ENCODE data around the gene DGCR2. TPM values are rescaled to one million over a fixed set of nuclear protein-coding genes. Genes with fewer than 3 reads are reported as not detected.

DGCR2 gene
- total and polyA plus RNA-seq, 2 of the 4 experiments (the other 2 are of a cell fraction): 17.2 to 35.4 TPM

- H2BK15ac ChIP-seq (ENCODE audit: low read depth, low read length): no peak overlapping the region
- H2AFZ ChIP-seq (replicated peaks; ENCODE audit: low read length, poor library complexity): no peak overlapping the region
- no peak for DNase-seq
- ATAC-seq (ENCODE audit: low read depth): no peak
- no peak overlapping the region for H3K18ac ChIP-seq (ENCODE audit: low read depth, low read length)
- H4K20me1 ChIP-seq (ENCODE audit: insufficient read depth, low read length): no peaks in the 10 kb centered on the region
- no peak overlapping the region for H2BK20ac ChIP-seq (ENCODE audit: low read depth, low read length)
- CTCF ChIA-PET: no interaction called here
- no peak for TF ChIP-seq FOS (IDR thresholded peaks at IDR 0.05; ENCODE audit: low read depth, low read length)
- TF ChIP-seq MAZ (IDR thresholded peaks at IDR 0.05; ENCODE audit: borderline replicate concordance, low read depth, low read length): no peak
- no peak for TF ChIP-seq ELK1 (IDR thresholded peaks at IDR 0.05; ENCODE audit: borderline replicate concordance, low read depth, low read length)
- no peak for TF ChIP-seq BHLHE40 (IDR thresholded peaks at IDR 0.05; ENCODE audit: low read depth, low read length)
- TF ChIP-seq POLR2A (IDR thresholded peaks at IDR 0.05; ENCODE audit: low read depth, low read length): no peak
- intact Hi-C loops (cut with micrococcal nuclease) (no loop called here), dilution Hi-C loops (cut with HindIII; ENCODE audit: low sequenced_read_pairs, unreplicated experiment) (no loop called here), in situ Hi-C loops (cut with MboI; ENCODE audit: low sequenced_read_pairs) (no loop called here)
- H2BK120ac ChIP-seq (ENCODE audit: low read depth, low read length): no peak overlapping the region
- no TSS peak for BruUV-seq (replicated peaks)
- H3K27ac ChIP-seq (ENCODE audit: insufficient read depth, low read length): no peak overlapping the region
- H3K27me3 ChIP-seq (ENCODE audit: control insufficient read depth, insufficient read depth, low read length): peaks cover 45% of the 10 kb centered on the region
- no peaks in the 10 kb centered on the region for H3K79me1 ChIP-seq (ENCODE audit: low read depth in 1 of 2, low read length in 2 of 2)
- H3K4me2 ChIP-seq (ENCODE audit: low read depth, low read length): no peak overlapping the region
- H2AK9ac ChIP-seq (replicated peaks; ENCODE audit: low read depth, low read length, poor library complexity): no peak overlapping the region
- 50% methylated on average over 1 of the region's 11 CpGs; no CpG with 5 or more reads in 1 of the 2 experiments for WGBS, 2 experiments (ENCODE audit: extremely low coverage in 2 of 2, insufficient read length in 1 of 2)
- no peak overlapping the region for H3K23ac ChIP-seq (ENCODE audit: low read depth, low read length)
- no peaks in the 10 kb centered on the region; the same call in 1 of the 2 replicates for H3K9me1 ChIP-seq (ENCODE audit: insufficient read depth, low read length)
- H2AK5ac ChIP-seq (ENCODE audit: low read depth, low read length): no peak overlapping the region
- POLR2A ChIA-PET (ENCODE audit: unreplicated experiment): no interaction called here
- peaks cover 5% of the 10 kb centered on the region; the same call in 1 of the 2 replicates for H3K9me3 ChIP-seq (ENCODE audit: control insufficient read depth, insufficient read depth, low read length)
- H3K4me1 ChIP-seq (ENCODE audit: control insufficient read depth, insufficient read depth, low read length): no peaks in the 10 kb centered on the region
- no peak overlapping the region for H3K4ac ChIP-seq (ENCODE audit: low read depth, low read length)
- no peak overlapping the region for H2BK5ac ChIP-seq (ENCODE audit: low read depth, low read length, poor library complexity, severe bottlenecking)
- H3K14ac ChIP-seq (replicated peaks; ENCODE audit: low read depth, low read length): no peak overlapping the region
- no peak overlapping the region for H3K56ac ChIP-seq (ENCODE audit: extremely low read depth, insufficient read depth, low read length)
- no peaks in the 10 kb centered on the region for H3K36me3 ChIP-seq (ENCODE audit: control insufficient read depth, insufficient read depth, low read length)
- H3K4me3 ChIP-seq (ENCODE audit: insufficient read depth, low read depth, low read length): no peak overlapping the region
- no peak overlapping the region for H3K9ac ChIP-seq (ENCODE audit: low read depth, low read length)
- no peak overlapping the region for H4K5ac ChIP-seq (ENCODE audit: low read depth, low read length)
- no peak overlapping the region for H4K91ac ChIP-seq (ENCODE audit: insufficient read depth, low read depth, low read length)
- no peak overlapping the region for H4K8ac ChIP-seq (ENCODE audit: low read depth in 2 of 2, low read length in 2 of 2)
Measured at GRCh38 chr22:19152942-19153883, 31.0 kb upstream of the DGCR2 start.

All from IMR-90 (cell line).